ENCODE results near the gene KANSL1.

KANSL1 gene

DNA sequence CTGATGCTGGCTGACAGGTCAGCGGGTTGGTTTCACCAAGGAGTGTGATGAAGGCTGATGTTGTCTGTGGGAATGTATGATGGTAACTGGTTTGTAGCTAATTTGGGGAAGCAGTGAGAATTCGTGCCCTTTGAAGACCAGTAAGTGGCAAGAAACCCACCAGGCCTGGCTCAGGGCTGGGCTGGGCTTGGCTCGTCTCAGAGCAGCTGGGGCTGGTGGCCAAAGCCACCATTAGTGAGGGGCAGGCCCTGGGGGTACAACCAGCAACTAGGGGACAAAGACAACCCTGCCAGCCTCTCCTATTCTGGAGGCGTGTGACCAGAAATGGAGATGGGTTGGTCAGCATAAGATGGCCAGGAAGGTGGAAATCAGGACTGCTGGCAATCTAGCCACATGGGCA lies 207.2 kb downstream of the KANSL1 start:
- TF ChIP-seq POLR2A (IDR thresholded peaks at IDR 0.05; ENCODE audit: extremely low read depth, insufficient read length) (no peak), MYC (IDR thresholded peaks at IDR 0.05; ENCODE audit: low read depth, low read length) (no peak)
- TF ChIP-seq, protein P1, sequence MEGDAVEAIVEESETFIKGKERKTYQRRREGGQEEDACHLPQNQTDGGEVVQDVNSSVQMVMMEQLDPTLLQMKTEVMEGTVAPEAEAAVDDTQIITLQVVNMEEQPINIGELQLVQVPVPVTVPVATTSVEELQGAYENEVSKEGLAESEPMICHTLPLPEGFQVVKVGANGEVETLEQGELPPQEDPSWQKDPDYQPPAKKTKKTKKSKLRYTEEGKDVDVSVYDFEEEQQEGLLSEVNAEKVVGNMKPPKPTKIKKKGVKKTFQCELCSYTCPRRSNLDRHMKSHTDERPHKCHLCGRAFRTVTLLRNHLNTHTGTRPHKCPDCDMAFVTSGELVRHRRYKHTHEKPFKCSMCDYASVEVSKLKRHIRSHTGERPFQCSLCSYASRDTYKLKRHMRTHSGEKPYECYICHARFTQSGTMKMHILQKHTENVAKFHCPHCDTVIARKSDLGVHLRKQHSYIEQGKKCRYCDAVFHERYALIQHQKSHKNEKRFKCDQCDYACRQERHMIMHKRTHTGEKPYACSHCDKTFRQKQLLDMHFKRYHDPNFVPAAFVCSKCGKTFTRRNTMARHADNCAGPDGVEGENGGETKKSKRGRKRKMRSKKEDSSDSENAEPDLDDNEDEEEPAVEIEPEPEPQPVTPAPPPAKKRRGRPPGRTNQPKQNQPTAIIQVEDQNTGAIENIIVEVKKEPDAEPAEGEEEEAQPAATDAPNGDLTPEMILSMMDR (IDR thresholded peaks at IDR 0.05; ENCODE audit: low read depth, low read length): no peak
- TF ChIP-seq, protein P2, sequence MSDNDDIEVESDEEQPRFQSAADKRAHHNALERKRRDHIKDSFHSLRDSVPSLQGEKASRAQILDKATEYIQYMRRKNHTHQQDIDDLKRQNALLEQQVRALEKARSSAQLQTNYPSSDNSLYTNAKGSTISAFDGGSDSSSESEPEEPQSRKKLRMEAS (IDR thresholded peaks at IDR 0.05; ENCODE audit: low read depth, low read length): no peak
- no peak for DNase-seq (ENCODE audit: low read depth)
- H3K4me3 ChIP-seq (ENCODE audit: low read depth, low read length): no peak overlapping the region

DNA sequence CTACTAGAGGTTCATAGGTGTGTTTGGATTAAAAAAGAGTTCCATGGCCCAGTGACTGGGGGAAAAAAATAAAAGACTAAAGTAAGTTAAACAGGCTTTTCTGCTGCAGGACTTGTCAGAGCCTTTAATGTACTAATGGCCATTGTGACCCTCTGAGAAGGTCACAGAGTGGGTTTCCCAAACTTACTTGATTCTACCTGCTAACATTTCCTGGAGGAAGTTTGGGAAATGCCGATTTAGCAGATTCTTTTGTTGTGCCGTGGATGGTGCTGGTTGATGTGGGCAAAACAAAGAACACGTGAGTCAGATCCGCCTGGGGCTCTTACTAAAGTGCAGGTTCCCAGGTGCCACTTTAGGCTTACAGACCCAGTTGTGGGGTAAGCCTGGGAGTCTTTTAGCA lies 207.8 kb downstream of the KANSL1 start:
- TF ChIP-seq, protein P1 (IDR thresholded peaks at IDR 0.05; ENCODE audit: low read depth, low read length): no peak
- TF ChIP-seq, protein P2 (IDR thresholded peaks at IDR 0.05; ENCODE audit: low read depth, low read length): no peak
- TF ChIP-seq POLR2A (IDR thresholded peaks at IDR 0.05; ENCODE audit: extremely low read depth, insufficient read length): no peak
- H3K4me3 ChIP-seq (ENCODE audit: low read depth, low read length): no peak overlapping the region
- DNase-seq (ENCODE audit: low read depth): no peak

DNA sequence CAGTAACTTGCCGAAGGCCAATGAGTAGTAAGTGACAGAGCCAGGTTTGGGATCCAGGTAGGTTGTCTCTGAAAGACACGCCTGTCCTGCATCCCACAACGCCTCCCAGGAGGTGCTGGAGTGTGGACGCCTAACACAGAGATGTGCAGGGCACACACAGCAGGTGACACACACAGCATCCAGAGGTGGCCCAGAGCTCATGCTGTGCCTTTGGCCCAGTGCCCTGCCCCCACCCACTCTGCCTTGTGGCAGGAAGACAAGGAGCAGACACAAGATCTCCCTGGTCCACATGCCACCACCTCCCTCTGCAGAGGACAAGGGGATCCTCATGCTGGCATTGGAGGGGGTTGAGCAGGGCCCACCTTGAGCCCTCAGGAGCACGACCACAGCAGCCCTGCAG lies 208.9 kb downstream of the KANSL1 start:
- H3K4me3 ChIP-seq (ENCODE audit: low read depth, low read length): no peak overlapping the region
- no peak for DNase-seq (ENCODE audit: low read depth)
- TF ChIP-seq MYC (IDR thresholded peaks at IDR 0.05; ENCODE audit: low read depth, low read length) (no peak), POLR2A (IDR thresholded peaks at IDR 0.05; ENCODE audit: extremely low read depth, insufficient read length) (no peak)
- TF ChIP-seq, protein P2 (IDR thresholded peaks at IDR 0.05; ENCODE audit: low read depth, low read length): no peak
- TF ChIP-seq, protein P1 (IDR thresholded peaks at IDR 0.05; ENCODE audit: low read depth, low read length): no peak

DNA sequence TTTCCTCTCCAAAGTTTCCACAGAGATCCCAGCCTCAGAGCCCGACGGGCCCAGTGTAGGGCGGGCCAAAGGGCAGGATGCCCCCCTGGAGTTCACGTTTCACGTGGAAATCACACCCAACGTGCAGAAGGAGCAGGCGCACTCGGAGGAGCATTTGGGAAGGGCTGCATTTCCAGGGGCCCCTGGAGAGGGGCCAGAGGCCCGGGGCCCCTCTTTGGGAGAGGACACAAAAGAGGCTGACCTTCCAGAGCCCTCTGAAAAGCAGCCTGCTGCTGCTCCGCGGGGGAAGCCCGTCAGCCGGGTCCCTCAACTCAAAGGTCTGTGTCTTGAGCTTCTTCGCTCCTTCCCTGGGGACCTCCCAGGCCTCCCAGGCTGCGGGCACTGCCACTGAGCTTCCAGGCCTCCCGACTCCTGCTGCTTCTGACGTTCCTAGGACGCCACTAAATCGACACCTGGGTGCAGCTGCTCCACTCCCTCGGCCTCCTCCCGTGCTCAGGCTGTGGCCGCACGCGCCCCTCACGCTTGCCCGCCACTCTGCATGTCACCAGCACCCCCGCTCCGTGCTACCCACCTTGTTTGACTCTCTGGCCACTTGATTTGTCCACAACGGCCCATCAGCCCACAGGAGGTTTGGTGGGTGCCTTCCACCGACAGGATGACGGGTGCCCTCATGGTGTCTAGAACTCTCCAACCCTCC lies 209.5 kb downstream of the KANSL1 start:
- TF ChIP-seq, protein P1 (IDR thresholded peaks at IDR 0.05; ENCODE audit: low read depth, low read length): no peak
- TF ChIP-seq MYC (IDR thresholded peaks at IDR 0.05; ENCODE audit: low read depth, low read length) (no peak), POLR2A (IDR thresholded peaks at IDR 0.05; ENCODE audit: extremely low read depth, insufficient read length) (no peak)
- TF ChIP-seq, protein P2 (IDR thresholded peaks at IDR 0.05; ENCODE audit: low read depth, low read length): no peak
- no peak for DNase-seq (ENCODE audit: low read depth)
- H3K4me3 ChIP-seq (ENCODE audit: low read depth, low read length): no peak overlapping the region

DNA sequence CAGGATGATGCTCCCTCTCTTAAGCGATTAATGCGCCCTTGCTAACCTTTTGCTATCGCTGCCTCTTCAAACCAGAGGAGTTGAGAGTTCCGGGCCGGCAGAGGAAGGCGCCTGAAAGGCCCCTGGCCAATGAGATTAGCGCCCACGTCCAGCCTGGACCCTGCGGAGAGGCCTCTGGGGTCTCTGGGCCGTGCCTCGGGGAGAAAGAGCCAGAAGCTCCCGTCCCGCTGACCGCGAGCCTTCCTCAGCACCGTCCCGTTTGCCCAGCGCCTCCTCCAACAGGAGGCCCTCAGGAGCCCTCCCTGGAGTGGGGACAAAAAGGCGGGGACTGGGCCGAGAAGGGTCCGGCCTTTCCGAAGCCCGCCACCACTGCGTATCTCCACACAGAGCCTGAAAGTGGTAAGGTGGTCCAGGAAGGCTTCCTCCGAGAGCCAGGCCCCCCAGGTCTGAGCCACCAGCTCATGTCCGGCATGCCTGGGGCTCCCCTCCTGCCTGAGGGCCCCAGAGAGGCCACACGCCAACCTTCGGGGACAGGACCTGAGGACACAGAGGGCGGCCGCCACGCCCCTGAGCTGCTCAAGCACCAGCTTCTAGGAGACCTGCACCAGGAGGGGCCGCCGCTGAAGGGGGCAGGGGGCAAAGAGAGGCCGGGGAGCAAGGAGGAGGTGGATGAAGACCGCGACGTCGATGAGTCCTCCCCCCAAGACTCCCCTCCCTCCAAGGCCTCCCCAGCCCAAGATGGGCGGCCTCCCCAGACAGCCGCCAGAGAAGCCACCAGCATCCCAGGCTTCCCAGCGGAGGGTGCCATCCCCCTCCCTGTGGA lies 210.2 kb downstream of the KANSL1 start:
- no peak overlapping the region for H3K4me3 ChIP-seq (ENCODE audit: low read depth, low read length)
- no peak for DNase-seq (ENCODE audit: low read depth)
- TF ChIP-seq MYC (IDR thresholded peaks at IDR 0.05; ENCODE audit: low read depth, low read length) (no peak), POLR2A (IDR thresholded peaks at IDR 0.05; ENCODE audit: extremely low read depth, insufficient read length) (no peak)
- TF ChIP-seq, protein P2 (IDR thresholded peaks at IDR 0.05; ENCODE audit: low read depth, low read length): no peak
- TF ChIP-seq, protein P1 (IDR thresholded peaks at IDR 0.05; ENCODE audit: low read depth, low read length): no peak

Data from NB4 (cell line).